GM21381 (cell line): Measurements from ENCODE around the gene PTPRN2.

ENCODE experiments used
- ATAC-seq: cut with Tn5 transposase; IDR thresholded peaks from one replicate; pipeline ENCODE4 v1.9.1; 2021; ENCODE audit warnings: mild to moderate bottlenecking, moderate library complexity; ENCODE audit not compliant: unreplicated experiment

PTPRN2 gene

DNA sequence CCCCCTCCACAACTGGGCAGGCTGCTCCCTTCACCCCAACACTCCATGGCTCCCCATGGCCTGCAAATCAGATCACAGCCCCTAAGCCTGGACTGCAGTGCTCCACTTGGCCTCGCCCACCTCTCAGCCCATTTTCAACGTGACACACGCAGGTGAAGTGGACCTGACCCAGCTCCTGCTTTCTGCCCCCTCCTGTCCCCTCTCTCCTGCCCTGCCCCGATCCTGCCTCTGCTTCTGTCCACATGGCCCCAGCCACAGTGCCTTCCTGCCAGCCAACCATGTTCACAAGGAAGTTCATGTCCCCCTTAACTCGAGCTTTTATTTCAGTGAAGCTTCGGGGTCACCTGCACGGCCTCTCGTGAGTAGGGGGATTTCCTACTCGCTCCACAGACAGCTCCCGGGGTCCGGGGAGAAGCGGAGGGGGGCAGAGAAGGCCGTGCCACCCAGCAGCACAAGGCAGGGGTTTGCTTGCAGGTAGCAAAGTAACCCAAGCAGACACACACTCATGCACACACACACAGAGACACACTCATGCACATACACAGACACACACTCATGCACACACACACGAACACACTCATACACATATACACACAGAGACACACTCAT, 713.3 kb downstream of the PTPRN2 start:
- ATAC-seq: no peak

DNA sequence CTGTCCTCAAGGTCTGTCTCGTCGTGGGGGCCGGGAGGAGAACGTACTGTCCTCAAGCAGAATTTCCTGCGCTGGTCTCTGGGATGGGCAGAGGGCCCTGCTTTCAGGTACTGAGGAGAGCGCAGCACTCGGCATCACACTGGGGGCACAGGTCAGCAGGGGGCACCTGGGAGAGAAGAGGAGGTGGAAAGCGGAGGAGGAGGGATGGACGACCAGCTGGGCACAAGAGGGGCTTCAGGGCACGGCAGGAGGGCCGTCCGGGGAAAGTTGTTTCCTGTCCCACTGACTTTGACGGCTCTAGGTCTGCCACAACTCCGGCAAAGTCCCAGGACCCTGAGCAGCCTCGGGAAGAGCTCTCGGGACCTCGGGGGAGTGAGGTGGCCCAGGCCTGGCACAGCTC, 714.0 kb downstream of the PTPRN2 start:
- ATAC-seq: no peak

DNA sequence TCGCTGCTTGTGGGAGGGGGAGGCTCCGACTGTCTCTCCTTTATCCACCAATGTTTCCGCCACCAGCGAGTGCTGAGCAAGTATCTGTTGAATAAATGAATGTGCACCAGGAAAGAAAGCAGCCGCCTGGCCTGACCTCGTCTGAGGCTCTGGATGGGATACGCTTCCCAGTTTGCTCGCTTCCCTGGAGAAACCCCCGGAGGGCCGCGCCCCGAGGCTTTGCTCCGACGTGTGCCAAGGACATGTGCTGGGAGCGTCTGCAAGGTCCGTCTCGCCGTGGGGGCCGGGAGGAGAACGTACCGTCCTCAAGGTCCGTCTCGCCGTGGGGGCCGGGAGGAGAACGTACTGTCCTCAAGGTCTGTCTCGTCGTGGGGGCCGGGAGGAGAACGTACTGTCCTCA, 714.4 kb downstream of the PTPRN2 start:
- ATAC-seq: no peak

DNA sequence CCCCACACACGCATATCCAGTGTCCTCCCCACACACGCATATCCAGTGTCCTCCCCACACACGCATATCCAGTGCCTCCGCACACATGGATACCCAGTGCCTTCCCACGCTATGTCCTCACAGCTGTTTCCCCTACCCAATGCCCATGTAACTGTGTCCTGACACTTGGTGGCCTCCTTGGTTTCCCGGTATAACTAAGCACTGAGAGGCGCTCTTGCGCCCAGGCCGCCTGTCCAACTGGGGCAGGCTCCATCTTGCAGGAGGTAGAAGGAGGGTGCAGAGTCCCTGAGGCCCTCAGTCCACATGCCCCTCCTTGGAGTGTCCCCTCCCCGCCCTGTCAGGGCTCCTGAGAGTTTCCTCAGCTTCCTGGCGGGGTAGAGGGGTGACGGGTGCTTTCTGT, 715.2 kb downstream of the PTPRN2 start:
- no peak for ATAC-seq

DNA sequence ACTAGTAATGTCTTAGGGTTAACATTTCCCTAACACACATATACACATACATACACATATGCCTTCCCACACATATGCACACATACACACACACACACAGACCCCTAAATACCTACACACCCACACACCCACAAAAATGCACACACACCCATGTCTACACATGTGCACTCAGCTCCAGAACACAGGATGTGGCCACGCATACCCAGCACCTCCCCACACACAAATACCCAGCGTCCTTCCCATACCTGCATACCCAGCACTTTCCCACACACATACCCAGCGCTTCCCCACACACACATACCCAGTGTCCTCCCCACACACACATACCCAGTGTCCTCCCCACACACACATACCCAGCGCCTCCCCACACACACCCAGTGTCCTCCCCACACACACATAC, 715.9 kb downstream of the PTPRN2 start:
- ATAC-seq: no peak

DNA sequence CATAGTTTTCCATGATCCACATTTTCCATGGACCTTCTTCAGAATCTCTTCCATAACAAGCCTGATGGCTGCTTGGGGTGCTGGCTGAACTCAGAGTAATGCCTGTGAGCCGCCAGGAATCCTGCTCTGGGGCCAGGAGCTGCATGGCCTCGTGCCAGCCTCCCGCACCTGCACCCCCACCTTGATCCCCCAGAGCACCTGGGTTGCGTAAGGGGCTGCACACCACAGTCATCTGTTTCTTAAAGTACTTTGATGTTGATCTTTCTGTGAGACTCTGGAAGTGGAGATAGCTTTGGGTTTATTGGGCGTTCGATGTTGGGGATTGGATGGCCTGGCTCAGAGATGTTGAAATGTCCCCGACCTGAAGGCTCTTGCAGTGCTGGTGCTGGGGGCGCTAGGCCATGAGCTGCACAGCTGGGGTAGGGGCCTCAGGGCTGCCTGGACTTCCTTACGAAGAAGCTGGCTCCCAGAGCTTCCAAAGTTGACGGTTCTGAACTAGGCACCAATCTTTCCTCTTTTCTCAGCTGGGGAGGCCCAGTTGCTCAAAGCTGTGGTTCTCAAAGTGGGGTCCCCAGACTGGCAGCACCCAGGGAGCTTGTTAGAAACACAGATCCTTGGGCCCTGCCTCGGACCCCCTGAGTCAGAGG, 716.9 kb downstream of the PTPRN2 start:
- ATAC-seq: no peak

DNA sequence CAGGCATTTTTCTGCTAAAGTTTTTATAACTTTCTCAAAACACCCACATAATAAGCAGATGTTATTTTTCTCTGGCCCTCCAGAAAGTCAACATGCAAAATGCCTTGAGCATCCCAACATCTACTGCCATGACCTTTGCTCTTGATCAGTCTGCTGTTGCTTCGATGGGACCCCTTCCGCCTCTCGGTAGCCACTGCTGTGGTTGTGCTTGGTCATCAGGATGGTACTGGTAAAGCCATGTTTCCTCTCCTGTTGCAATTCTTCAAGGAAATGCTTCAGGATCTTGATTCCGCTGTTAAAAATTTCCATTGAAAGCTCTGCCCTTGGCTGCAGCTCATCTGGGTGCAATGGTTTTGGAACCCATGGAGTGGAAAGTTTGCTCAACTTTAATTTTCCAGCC, 717.8 kb downstream of the PTPRN2 start:
- no peak for ATAC-seq

DNA sequence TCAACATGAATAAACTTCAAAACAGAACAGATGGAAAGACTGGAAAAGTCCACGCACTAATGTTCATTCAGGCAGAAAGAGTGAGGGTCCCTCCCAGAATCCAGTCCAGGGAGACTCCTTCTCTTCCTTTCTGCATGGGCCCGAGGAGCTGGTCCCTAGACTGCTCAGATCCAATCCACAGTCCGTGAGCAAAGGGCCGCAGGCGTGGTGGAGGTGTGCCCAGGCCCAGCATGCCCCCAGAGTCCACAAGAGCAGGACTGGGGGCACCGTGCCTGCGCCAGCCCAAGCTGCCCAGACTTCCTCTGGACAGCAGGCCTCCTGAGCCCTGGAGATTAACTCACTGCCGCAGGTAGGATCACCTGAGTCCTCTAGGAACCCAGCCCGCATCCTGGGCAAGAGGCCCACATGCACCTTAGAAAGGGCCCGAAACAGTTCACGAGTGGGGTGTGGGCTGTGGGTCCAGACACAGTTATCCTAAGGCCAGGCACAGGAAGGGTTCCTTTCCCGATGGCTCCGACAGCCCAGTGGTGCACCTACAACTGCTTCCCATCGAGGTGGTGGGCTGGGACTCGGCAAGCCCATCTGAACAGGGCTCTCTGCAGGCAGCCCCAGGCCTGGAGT, 719.8 kb downstream of the PTPRN2 start:
- no peak for ATAC-seq

DNA sequence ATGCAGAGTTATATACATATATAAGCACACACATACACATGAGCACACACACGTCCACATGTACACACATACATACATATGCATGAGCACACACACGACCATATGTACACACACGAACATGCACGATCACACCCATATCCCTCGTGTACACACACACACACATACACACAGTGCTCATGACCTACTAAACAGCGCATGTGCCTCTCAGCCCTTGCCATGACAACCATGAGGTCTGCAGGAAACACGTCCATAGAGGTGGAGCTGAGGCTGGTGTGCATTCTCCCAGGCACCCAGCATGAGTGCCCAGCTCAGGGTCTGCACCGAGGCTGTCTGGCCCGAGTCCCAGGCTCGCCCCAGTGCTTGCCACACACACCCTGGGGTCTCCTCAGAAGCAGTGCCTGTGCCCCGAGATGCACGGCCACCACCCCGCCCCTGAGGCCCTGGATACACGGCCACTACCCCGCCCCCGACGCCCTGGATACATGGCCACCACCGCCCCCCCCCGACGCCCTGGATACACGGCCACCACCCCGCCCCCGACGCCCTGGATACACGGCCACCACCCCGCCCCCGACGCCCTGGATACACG, 721.2 kb downstream of the PTPRN2 start:
- no peak for ATAC-seq

DNA sequence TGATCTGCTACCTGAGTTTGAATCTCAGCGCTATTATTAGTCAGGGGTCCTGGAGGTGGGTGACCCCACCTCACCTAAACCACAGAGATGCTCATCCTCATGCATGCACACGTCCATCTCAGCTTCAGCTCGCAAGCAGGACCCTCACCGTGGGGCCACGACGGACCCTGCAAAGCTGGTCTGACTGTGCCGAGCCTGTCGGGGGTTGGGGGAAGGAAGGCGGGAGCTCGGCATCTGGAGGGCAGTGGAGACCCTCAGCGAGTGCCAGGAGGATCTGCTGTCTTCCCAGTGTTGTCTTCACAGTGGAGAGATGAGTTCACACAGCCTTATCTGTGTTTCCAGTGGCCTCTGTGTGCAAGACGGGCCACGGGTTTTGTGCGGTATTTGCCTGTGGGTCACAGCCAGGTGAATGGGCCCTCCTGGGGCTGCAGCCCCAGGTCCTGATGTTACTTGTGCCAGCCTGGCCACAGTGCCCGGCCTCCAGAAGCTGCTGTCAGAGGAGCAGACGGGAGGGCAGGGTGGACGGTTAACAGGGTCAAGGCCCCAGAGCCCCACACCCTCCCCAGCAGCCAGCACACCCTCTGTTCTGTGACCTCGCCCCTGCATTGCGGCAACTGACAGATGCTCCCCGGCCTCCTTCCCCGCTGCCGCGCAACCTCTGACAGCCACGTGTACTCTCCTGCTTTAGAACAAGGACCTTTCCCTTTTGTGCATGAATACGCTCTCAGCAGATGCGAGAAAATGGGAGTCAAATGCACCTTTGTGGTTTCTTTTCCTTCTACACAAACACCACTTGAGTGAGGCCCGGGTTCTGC, 722.1 kb downstream of the PTPRN2 start:
- ATAC-seq: no peak

DNA sequence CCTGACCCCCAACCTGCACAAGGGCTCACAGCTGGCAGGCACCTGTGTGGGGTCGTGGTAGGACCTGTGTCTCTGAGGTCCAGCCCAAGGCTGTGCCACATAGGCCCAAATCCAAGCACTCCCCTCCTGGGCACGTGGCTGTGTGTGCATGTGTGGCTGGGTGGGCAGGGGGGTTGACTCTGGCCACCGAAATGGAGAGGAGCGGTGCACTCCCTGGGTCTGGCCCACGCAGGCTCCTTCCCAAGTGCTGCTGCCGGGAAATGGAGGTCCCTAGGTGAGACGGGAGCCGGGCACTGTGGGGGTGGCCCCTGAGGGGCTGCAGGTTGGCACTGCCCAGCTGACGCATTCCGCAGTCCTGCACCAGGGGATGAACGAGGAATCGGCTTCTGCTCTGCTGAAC, 722.7 kb downstream of the PTPRN2 start:
- no peak for ATAC-seq

DNA sequence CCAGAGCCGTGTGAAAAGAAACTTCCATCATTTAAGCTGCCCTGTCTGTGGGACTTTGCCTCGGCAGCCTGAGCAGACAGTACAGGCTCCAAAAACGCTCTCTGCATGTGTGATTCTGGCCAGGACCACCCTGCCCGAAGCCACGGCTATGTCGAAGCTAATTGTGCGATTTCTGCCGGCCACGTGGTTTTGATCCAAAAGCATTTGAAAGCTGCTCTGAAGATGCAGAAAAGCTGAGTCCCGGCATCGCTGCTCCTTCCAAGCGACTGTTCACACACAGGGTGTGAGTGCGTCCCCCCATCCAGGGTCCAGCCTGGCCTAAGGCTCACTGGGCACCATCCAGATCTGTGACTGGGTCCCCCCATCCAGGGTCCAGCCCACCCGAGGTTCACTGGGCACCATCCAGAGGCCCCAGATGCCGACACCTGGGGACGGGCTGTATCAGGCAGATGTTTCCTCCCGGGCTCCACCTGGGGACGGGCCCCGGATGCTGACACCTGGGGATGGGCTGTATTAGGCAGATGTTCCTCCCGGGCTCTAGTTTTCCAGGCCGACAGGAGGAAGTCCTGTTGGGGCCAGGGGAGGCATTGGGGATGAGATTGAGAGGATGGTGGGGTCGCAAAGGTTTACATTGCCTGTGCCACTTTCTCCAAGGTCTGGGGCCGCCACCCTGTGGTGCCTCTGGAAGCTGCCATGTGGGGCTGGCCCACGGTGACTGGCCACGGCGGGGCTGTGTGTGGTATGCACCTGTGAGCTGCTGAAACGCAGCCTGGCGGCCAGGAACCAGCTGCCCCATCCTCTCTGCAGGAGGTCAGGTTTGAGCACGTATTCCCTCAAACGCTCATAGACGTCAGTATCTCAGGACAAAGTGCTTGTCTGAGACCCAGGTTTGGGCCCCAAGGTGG, 723.5 kb downstream of the PTPRN2 start:
- ATAC-seq: no peak

DNA sequence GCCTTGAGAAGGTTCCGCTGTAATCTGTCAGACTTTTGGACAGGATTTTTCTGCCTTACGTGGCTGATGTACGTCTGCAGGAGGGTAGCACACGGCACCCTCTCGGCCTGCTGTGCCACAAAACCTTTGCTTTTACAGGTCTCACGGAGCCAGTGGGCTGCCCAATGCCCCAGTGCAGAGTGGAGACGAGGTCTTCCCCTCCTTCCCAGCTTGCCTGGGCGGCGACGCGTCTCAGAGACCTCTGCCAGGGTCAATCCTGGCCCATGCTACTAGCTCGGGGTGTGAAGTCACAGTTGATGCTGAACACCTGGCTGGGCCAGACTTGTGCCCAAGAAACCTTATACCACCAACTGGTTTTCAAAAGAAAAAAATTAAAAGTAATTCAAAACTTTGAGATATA, 724.4 kb downstream of the PTPRN2 start:
- no peak for ATAC-seq

DNA sequence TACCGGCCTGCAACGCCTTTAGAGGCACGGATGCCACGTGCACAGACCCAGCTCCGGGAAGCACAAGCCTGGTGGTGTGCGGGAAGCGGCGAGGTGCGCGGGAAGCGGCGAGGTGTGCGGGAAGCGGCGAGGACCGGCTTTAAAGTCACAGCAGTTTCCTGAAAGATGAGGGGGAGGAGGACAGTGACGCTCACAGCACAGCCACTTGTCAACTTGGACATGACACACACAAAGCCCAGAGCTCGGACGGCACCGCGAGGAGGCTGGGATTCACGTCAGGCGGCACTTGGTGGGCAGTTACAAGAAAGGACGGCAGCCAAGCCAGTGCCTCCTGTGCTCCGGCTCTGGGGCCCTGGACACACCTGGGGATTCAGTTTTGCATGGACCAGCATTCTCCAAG, 724.9 kb downstream of the PTPRN2 start:
- no peak for ATAC-seq

DNA sequence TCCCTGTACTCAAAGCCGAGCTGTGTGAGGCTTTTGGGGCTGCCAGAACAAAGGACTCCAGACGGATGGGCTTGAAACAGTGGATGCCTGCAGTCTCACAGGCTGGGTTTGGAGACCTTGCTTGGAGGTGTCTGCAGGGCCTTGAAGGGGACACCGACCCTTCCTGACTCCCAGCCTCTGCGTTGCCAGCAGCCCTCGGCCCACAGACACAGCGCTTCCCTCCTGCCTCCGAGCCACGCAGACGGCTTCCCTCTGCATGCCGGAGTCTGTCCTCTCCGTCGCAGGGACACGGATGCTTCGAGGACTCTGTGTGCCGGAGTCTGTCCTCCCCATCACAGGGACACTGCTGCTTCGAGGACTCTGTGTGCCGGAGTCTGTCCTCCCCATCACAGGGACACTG, 726.1 kb downstream of the PTPRN2 start:
- no peak for ATAC-seq

DNA sequence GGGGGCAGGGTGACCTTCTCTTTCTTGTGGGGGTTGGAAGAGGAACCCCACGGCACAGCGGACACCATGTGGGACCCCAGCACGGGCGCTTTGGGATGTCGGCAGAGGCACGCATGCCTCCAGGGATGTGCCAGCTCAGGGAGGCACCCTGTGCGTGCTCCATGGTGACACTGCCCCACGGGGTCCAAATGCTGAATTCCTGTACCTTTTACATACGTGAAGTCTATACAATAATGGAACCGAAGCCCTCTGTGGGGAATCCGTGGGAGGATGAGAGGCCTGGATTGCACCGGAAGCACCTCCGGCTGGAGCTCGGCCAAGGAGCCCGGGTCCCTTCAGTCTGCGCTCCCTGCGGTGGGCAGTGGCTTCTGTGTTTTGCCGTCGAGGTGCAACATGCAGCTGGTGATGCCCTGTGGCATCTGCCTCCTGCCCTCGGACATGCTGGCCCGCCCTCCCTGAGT, 726.6 kb downstream of the PTPRN2 start:
- no peak for ATAC-seq

DNA sequence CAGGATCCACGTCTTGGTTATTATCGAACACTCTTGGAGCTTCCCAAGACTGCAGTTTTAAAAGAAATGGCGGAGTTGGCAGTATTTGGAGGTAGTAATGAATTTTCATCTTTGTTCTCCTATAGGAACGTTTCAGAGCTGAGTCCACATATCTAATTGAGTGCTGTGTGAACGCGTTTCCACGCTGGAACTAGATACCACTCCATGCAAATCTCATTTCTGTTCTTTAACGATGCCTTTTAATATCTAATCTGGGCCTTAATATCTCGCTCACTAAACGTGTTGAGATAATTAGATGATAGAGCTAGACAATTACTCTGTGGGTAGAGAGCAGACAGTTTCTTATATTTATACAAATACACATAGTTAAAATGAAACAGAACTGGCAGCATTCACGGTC, 727.2 kb downstream of the PTPRN2 start:
- no peak for ATAC-seq

DNA sequence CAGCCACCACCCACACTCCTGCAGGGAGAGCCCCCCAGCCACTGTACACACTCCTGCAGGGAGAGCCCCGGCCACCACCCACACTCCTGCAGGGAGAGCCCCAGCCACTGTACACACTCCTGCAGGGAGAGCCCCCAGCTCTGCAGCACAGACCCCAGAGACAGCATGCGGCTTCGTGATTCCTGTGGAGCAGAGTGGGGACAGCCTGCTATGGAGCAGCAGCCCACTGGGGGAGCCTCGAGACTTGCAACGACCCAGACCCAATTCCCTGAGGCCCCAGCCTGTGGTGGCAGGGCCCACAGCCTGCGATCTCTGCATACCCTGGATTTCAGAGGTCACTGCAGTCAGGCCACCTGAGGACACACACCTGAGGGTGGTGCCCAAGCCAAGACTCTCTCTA, 727.7 kb downstream of the PTPRN2 start:
- no peak for ATAC-seq

DNA sequence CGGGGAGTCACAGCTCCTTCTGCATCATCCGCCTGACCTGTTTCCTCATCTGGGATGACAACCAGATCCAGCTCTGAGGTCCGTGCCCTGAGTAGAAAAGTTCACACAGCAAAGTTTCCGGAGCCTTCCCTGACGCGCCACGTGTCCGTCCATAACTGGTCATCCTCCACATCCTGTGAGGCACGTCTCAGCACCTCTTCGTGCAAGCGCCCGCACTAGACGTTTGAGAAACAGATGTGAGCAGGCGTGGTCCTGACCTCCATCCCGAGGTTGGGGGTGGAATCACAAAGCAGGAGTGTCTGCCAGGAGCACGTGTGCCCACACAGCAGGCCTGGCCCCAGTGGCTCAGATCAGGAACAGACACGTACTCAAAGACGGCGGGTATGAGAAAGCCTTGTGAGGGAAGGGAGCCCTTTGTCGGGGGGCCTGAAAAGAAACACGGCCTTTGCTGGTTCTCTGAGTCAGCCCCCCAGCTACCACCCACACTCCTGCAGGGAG, 730.0 kb downstream of the PTPRN2 start:
- no peak for ATAC-seq
